ENCODE measurements around the gene PLCL1. TPM values are rescaled to one million over a fixed set of nuclear protein-coding genes. Genes with fewer than 3 reads are reported as not detected.

Gene PLCL1
- total RNA-seq, 2 donors from 2014 or later, result 6.9 to 7.5 TPM

GRCh38 chr2:197873293-197873701 is 68.9 kb downstream of the PLCL1 start:
- intact Hi-C loops (cut with DNase I), result no loop called here
- no peak for DNase-seq (ENCODE audit: low spot score)

GRCh38 chr2:197875763-197876162 is 71.4 kb downstream of the PLCL1 start:
- intact Hi-C loops (cut with DNase I), result no loop called here
- DNase-seq (ENCODE audit: low spot score), result no peak

- intact Hi-C loops (cut with DNase I), result no loop called here
- no peak for DNase-seq (ENCODE audit: low spot score)
Measured at GRCh38 chr2:197876524-197876923, 72.1 kb downstream of the PLCL1 start.

- no peak for DNase-seq (ENCODE audit: low spot score)
- intact Hi-C loops (cut with DNase I), result no loop called here
Measured at GRCh38 chr2:197877038-197877437, 72.6 kb downstream of the PLCL1 start.

- intact Hi-C loops (cut with DNase I), result no loop called here
- no peak for DNase-seq (ENCODE audit: low spot score)
Measured at GRCh38 chr2:197878792-197879191, 74.4 kb downstream of the PLCL1 start.

- DNase-seq (ENCODE audit: low spot score), result no peak
- intact Hi-C loops (cut with DNase I), result no loop called here
Measured at GRCh38 chr2:197879812-197880408, 75.5 kb downstream of the PLCL1 start.

GRCh38 chr2:197883354-197884032 is 79.1 kb downstream of the PLCL1 start:
- no peak for DNase-seq (ENCODE audit: low spot score)
- intact Hi-C loops (cut with DNase I), result no loop called here

- intact Hi-C loops (cut with DNase I), result no loop called here
Measured at GRCh38 chr2:197884252-197884651, 79.9 kb downstream of the PLCL1 start.

GRCh38 chr2:197885126-197885525 is 80.7 kb downstream of the PLCL1 start:
- DNase-seq (ENCODE audit: low spot score), result no peak
- intact Hi-C loops (cut with DNase I), result no loop called here

More at GRCh38 chr2:197884252-197884651, 79.9 kb downstream of the PLCL1 start:
- DNase-seq (ENCODE audit: low spot score), result no peak

GRCh38 chr2:197885587-197885986 is 81.2 kb downstream of the PLCL1 start:
- intact Hi-C loops (cut with DNase I), result no loop called here
- no peak for DNase-seq (ENCODE audit: low spot score)

- intact Hi-C loops (cut with DNase I), result no loop called here
- DNase-seq (ENCODE audit: low spot score), result no peak
Measured at GRCh38 chr2:197888321-197888720, 83.9 kb downstream of the PLCL1 start.

- intact Hi-C loops (cut with DNase I), result no loop called here
- DNase-seq (ENCODE audit: low spot score), result no peak
Measured at GRCh38 chr2:197889041-197889440, 84.6 kb downstream of the PLCL1 start.

GRCh38 chr2:197890168-197890567 is 85.8 kb downstream of the PLCL1 start:
- DNase-seq (ENCODE audit: low spot score), result no peak
- intact Hi-C loops (cut with DNase I), result no loop called here

GRCh38 chr2:197891897-197892442 is 87.6 kb downstream of the PLCL1 start:
- no peak for DNase-seq (ENCODE audit: low spot score)
- intact Hi-C loops (cut with DNase I), result no loop called here

- intact Hi-C loops (cut with DNase I), result no loop called here
- no peak for DNase-seq (ENCODE audit: low spot score)
Measured at GRCh38 chr2:197893403-197894177, 89.2 kb downstream of the PLCL1 start.

GRCh38 chr2:197894751-197895274 is 90.4 kb downstream of the PLCL1 start:
- DNase-seq (ENCODE audit: low spot score), result no peak
- intact Hi-C loops (cut with DNase I), result no loop called here

- intact Hi-C loops (cut with DNase I), result no loop called here
- DNase-seq (ENCODE audit: low spot score), result no peak
Measured at GRCh38 chr2:197897960-197898678, 93.7 kb downstream of the PLCL1 start.

GRCh38 chr2:197904446-197904845 is 100.1 kb downstream of the PLCL1 start:
- intact Hi-C loops (cut with DNase I), result no loop called here
- DNase-seq (ENCODE audit: low spot score), result no peak

GRCh38 chr2:197908156-197908555 is 103.8 kb downstream of the PLCL1 start:
- intact Hi-C loops (cut with DNase I), result no loop called here
- DNase-seq (ENCODE audit: low spot score), result no peak
